ENCODE results near the gene BMF.

Gene BMF

DNA sequence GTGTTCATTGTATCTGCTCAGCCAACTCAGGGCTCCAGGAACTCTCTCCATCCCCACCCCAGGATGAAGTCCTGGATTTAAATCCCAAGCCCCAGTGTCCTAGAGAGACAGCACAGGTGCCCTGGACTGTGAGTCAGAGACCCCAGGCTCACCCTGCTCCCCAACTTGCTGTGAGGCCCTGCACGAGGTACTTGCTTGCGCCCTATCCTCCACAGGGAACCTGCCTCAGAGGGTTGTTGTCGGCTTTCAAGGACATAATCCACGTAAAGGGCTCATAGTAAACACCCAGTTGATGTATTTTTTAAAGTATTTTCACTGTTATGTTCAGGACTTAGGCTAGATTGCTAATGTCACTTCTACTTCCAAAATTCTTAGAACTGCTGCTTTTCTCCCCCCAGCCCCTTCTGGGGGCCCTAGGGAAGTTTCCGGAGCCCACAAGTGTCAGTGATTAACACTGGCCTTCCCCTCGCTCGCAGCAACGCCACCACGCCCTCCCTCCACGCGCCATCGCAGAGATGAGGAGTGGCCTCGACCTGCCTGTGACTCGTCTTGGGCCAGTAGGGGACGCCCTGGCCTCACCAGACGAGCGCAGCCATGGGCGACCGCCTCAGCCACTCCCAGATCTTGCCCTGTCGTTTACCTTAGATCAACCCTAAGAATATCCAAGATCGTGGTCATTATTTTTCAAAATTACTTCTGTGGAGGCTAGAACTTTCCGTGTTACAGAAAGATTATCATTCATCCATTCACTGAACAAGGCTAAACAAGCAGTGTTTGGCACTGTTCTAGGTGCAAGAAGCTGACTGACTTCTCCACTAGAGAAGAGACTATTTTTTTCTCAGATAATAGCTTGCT is 63.7 kb downstream of the BMF start:
- peak; percentile 86 for DNase-seq
- in situ Hi-C loops (cut with MboI; ENCODE audit: low pct_unique_long_range_greater_than_20kb, low sequenced_read_pairs) = no loop called here

DNA sequence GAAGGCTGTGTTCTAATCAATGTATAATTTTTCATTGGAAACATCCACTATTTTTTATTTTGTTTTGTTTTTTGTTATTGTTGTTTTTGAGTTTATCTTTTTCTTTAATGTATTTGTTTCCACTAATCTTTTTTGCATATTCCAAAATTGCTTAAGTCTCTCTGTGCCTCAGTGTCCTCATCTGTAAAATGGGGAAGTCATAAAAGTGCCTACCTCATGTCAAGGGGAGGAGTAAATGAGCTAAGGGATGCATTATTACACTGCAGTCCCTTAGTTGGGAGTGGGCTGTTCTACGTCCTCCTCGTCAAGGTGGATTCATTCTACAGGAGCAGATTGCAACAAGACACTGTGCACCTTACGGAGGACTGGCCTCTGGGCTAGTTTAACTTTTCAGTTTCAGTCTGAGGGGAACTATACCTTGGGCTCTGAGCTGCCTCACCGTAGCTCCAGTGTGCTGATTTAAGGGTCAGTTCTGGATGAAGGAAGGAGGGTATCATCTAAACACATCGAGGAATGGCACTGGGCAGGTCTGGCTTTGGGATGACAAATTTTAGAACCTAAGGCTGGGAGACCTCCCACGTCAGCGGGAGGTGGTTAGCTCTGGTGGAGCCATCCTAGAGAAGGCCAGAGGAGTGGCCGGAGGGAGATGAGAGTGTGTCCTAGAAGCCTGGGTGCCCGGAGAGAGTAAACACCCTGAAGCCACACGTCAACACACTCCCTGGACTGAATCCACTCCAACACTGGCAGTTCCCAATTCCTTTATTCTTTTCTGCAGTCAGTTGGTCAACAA is 64.6 kb downstream of the BMF start:
- no peak for DNase-seq
- in situ Hi-C loops (cut with MboI; ENCODE audit: low pct_unique_long_range_greater_than_20kb, low sequenced_read_pairs) = no loop called here

DNA sequence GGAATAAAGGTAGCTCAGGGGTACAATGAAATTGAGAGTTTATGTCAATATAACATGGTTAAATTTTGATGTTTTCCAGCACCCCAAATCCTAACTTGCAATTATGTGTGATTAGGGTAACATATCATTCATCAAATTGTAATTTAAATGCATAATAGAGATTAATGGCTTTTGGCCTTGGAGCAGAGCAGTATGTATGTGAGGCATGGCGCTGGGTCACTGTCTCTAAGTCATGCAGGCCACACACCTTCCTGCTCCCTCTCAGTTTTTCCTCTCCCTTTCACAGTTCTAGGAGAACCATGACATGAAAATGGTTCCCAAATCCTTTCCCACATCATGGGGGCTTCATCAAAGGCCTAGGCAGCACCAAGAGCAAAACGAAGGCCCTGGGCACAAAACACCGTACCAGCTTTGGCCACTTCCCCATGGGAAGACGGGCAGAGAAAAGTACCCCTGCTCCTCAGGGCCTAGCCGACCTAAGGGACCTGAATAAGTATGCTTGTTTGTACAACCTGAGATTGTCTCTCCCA is 65.8 kb downstream of the BMF start:
- DNase-seq = no peak
- in situ Hi-C loops (cut with MboI; ENCODE audit: low pct_unique_long_range_greater_than_20kb, low sequenced_read_pairs) = no loop called here

DNA sequence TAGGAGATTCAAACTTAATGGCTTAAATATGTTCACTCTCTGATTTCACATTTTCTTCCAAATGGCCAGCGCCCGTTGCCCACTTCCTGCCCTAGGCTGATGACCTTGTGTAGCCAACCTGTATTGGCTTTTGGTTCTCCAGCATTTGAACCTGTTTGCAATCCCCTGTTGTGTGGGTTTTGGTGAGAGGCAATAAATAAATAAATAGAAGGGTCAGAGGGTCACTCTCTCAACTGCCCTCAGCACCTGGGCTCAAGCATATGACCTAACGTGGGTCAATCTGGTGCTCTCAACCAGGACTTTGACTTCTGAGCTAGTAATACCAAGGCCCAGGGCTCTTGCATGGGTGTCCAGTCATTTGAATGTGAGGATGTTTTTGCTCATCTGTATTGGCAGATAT is 67.9 kb downstream of the BMF start:
- DNase-seq = no peak
- in situ Hi-C loops (cut with MboI; ENCODE audit: low pct_unique_long_range_greater_than_20kb, low sequenced_read_pairs) = no loop called here

DNA sequence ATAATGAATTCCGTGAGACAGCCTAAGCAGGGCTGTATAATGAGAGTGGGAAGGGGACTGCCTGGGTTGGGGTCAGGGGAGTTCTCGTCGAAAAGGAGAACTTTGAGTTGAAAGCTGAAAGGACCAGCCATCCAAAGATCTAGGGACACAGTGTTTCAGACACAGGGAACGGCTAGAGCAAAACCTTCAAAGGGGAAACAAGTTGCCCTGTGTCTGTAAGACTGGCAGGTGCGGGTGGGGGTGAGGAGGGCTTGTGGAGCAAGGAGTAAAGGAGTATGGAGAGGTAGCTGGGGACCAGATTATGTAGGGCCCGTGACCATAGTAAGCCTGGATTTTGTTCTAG is 68.4 kb downstream of the BMF start:
- DNase-seq = no peak
- in situ Hi-C loops (cut with MboI; ENCODE audit: low pct_unique_long_range_greater_than_20kb, low sequenced_read_pairs) = no loop called here

DNA sequence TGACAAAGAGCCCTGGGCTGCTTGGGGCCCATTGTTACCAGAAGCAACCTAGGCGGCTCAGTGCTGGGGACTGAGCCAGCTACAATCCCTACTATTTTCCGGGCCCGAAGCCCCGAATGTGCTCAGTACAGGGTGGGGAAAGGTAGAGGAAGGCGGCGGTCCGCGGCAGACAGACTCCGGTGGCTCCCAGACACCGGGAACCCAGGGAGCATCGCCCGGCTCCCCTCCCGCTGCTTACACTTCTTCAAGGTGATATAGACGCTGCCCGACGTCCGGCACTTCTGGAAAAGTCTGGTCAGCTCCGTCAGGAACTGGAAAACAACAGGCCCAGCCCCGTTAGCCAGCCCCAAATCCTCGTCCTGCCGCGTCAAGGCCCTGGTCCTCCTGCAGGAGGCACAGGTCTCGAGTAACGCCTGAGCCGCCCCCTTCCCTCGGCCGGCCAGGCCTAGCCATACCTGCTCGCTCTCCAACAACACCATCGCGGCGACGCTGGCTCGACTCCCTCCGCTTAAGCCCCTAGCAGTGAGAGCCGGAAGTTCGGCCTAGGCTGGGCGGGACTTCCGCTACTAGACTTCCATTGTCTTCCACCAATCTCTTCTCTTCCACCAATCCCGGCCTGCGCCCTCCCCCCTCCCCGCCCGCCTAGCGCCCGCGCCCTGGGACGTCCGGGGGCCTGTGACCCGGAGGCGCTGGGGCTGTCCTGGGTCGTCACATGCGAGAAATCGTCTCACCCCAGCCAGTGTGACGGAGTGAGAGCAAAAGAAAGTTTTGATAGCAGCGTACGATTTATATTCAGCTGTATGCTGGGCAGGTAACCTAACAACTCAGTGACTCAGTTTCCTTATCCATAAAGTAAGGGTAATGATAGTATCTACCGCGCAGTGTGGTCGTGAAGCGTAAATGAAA is 69.8 kb downstream of the BMF start, which contains the start of gene SRP14:
SRP14 (minus strand) TSS at position 544 of the 906 bp plus-strand sequence; CDS start at position 479, 65 bp downstream.
- in situ Hi-C loops (cut with MboI; ENCODE audit: low pct_unique_long_range_greater_than_20kb, low sequenced_read_pairs) = no loop called here
- peak; percentile 98 for DNase-seq

DNA sequence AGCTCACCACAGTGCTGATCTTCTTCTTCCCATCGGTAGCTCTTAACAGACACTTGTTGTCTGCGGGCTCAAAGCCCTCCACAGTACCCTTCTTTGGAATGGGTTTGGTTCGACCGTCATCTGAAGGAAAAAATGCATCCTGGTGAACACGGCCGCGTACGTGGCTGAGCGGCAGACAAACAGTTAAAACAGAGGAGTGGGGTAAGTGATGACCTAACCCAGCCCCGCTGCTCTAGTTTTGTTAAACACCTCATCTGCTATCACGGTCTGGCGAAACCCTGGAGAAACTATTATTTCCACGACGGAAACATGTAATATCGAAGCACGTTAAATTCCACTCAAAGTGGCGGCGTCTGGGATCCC is 70.4 kb downstream of the BMF start:
- no peak for DNase-seq
- in situ Hi-C loops (cut with MboI; ENCODE audit: low pct_unique_long_range_greater_than_20kb, low sequenced_read_pairs) = no loop called here

All from KBM-7 (cell line).